Mammary epithelial cell (primary cell): Measurements from ENCODE around the gene NLGN4Y.
"Not testable (repeated sequence)": the region's sequence is repeated elsewhere in the genome, so short reads cannot be mapped to it uniquely, and the experiment has no call there.

Experiments used
- EZH2 ChIP-seq: IDR thresholded peaks from 2 replicates; pipeline ENCODE4 v1.6.1; 2012; ENCODE audit warnings: low read length, inconsistent platforms, borderline replicate concordance
- TF ChIP-seq, protein P1 (sequence below), 2 donors: IDR thresholded peaks in 1 of 2; conservative IDR thresholded peaks in 1 of 2; 2 replicates each; pipeline ENCODE4 v1.5.1; 2011 to 2012; ENCODE audit warnings: inconsistent platforms in 2 of 2, low read length in 2 of 2, mild to moderate bottlenecking in 2 of 2, control low read depth in 1 of 2, low read depth in 1 of 2; ENCODE audit not compliant: insufficient read depth in 1 of 2; ENCODE audit errors: extremely low read depth in 1 of 2

DNA sequence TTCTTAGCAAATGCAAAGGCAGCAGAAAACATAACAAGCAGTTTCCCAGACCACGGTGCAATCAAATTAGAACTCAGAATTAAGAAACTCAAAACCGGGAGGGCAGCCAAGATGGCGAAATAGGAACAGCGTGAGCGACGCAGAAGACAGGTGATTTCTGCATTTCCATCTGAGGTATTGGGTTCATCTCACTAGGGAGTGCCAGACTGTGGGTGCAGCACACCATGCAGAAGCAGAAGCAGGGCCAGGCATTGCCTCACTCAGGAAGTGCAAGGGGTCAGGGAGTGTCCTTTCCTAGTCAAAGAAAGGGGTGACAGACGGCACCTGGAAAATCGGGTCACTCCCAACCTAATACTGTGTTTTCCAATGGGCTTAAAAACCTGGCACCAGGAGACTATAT is 336.7 kb downstream of the NLGN4Y start:
- TF ChIP-seq, protein P1, sequence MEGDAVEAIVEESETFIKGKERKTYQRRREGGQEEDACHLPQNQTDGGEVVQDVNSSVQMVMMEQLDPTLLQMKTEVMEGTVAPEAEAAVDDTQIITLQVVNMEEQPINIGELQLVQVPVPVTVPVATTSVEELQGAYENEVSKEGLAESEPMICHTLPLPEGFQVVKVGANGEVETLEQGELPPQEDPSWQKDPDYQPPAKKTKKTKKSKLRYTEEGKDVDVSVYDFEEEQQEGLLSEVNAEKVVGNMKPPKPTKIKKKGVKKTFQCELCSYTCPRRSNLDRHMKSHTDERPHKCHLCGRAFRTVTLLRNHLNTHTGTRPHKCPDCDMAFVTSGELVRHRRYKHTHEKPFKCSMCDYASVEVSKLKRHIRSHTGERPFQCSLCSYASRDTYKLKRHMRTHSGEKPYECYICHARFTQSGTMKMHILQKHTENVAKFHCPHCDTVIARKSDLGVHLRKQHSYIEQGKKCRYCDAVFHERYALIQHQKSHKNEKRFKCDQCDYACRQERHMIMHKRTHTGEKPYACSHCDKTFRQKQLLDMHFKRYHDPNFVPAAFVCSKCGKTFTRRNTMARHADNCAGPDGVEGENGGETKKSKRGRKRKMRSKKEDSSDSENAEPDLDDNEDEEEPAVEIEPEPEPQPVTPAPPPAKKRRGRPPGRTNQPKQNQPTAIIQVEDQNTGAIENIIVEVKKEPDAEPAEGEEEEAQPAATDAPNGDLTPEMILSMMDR (conservative IDR thresholded peaks at IDR 0.05 in 1 of 2, IDR thresholded peaks at IDR 0.05 in 1 of 2; ENCODE audit: extremely low read depth in 1 of 2, insufficient read depth in 1 of 2, low read depth in 1 of 2, low read length in 2 of 2) = not testable (repeated sequence)
- TF ChIP-seq EZH2 = not testable (repeated sequence)
